HepG2 (cell line): ENCODE results near the gene SLC25A22. TPM values are rescaled to one million over a fixed set of nuclear protein-coding genes. Genes with fewer than 3 reads are reported as not detected.

Source experiments
- ATF7 ChIP-seq, 2 experiments: fragments of 450-650 bp in 1 of 2; sonication (generic) in 1 of 2; formaldehyde crosslinking in 1 of 2; IDR thresholded peaks; 2 replicates each; pipeline versions ENCODE4 v1.4.0 to v1.6.1; 2016 to 2020; ENCODE audit warnings: antibody characterized with exemption in 1 of 2, mild to moderate bottlenecking in 1 of 2, missing genetic modification reagents in 1 of 2
- EZH2 ChIP-seq: conservative IDR thresholded peaks from 2 replicates; pipeline ENCODE4 v1.6.1; 2012; ENCODE audit warnings: mild to moderate bottlenecking, low read depth, low read length, moderate library complexity
- FOXJ3 ChIP-seq: sonication (generic); formaldehyde crosslinking; IDR thresholded peaks from 2 replicates; pipeline ENCODE4 v1.4.0; 2020; ENCODE audit warnings: missing genetic modification reagents, mild to moderate bottlenecking, borderline replicate concordance
- HMGXB3 ChIP-seq: sonication (generic); formaldehyde crosslinking; IDR thresholded peaks from 2 replicates; pipeline ENCODE4 v1.4.0; 2020; ENCODE audit warnings: missing genetic modification reagents, borderline replicate concordance
- JDP2 ChIP-seq: sonication (generic); formaldehyde crosslinking; IDR thresholded peaks from 2 replicates; pipeline ENCODE4 v1.8.1; 2022; ENCODE audit warnings: missing genetic modification reagents, borderline replicate concordance
- NFKBIZ ChIP-seq: IDR thresholded peaks from 2 replicates; pipeline ENCODE4 v1.6.1; 2018; ENCODE audit warnings: missing genetic modification reagents, missing compliant biosample characterization
- NRL ChIP-seq: sonication (generic); formaldehyde crosslinking; IDR thresholded peaks from 2 replicates; pipeline ENCODE4 v1.5.0; 2020; ENCODE audit warnings: missing genetic modification reagents, mild to moderate bottlenecking, moderate library complexity, borderline replicate concordance
- ONECUT2 ChIP-seq: sonication (generic); formaldehyde crosslinking; IDR thresholded peaks from 2 replicates; pipeline ENCODE4 v1.4.0; 2020; ENCODE audit warnings: missing genetic modification reagents
- PAX8 ChIP-seq: sonication (generic); formaldehyde crosslinking; IDR thresholded peaks from 2 replicates; pipeline ENCODE4 v1.8.0; 2022; ENCODE audit warnings: mild to moderate bottlenecking, missing genetic modification reagents, borderline replicate concordance
- SOX6 ChIP-seq, 2 experiments: fragments of 450-650 bp in 1 of 2; sonication (generic) in 1 of 2; formaldehyde crosslinking in 1 of 2; IDR thresholded peaks; 2 replicates each; pipeline versions ENCODE4 v1.4.0 to v1.6.1; 2017 to 2020; ENCODE audit warnings: antibody characterized with exemption in 1 of 2, mild to moderate bottlenecking in 1 of 2, missing genetic modification reagents in 1 of 2
- TEAD2 ChIP-seq: sonication (generic); formaldehyde crosslinking; IDR thresholded peaks from 2 replicates; pipeline ENCODE4 v1.9.0; 2021; ENCODE audit warnings: missing genetic modification reagents
- ZNF335 ChIP-seq: sonication (generic); formaldehyde crosslinking; IDR thresholded peaks from 2 replicates; pipeline ENCODE4 v1.4.0; 2020; ENCODE audit warnings: missing genetic modification reagents
- ZNF782 ChIP-seq: sonication (generic); formaldehyde crosslinking; IDR thresholded peaks from 2 replicates; pipeline ENCODE4 v1.4.0; 2020; ENCODE audit warnings: missing genetic modification reagents, mild to moderate bottlenecking, borderline replicate concordance
- polyA plus RNA-seq, 8 experiments: library from polyadenylated mRNA; depleted of rRNA in 3 of 8; stranded (reverse) in 7 of 8; unstranded in 1 of 8; fragments of >200 nt; fragmentation: Illumina TruSeq in 4 of 8; extraction: Trizol in 4 of 8; gene quantifications; 2 replicates each; pipeline versions ENCODE4 v1.2.1 to v1.2.3, GENCODE V29; 2011 to 2016; ENCODE audit warnings: low read depth in 4 of 8, missing spikeins in 1 of 8, mixed read lengths in 1 of 8; ENCODE audit not compliant: insufficient read depth in 1 of 8
- total RNA-seq, 5 experiments: library from RNA; depleted of rRNA; stranded (reverse); fragments of >200 nt; fragmentation: Illumina TruSeq; extraction: Trizol; gene quantifications; 2 replicates each; pipeline ENCODE4 v1.2.3, GENCODE V29; 2016; ENCODE audit warnings: low read depth in 1 of 5
- TF ChIP-seq, protein P1 (sequence below): sonication (generic); formaldehyde crosslinking; IDR thresholded peaks from 2 replicates; pipeline ENCODE4 v1.8.1; 2022; ENCODE audit warnings: mild to moderate bottlenecking, missing genetic modification reagents
- TF ChIP-seq, protein P2 (sequence below): sonication (generic); formaldehyde crosslinking; IDR thresholded peaks from 2 replicates; pipeline ENCODE4 v1.4.0; 2020; ENCODE audit warnings: missing genetic modification reagents
- TF ChIP-seq, protein P3 (sequence below): sonication (generic); formaldehyde crosslinking; IDR thresholded peaks from 2 replicates; pipeline ENCODE4 v1.5.1; 2020; ENCODE audit warnings: missing genetic modification reagents, mild to moderate bottlenecking, borderline replicate concordance

Gene SLC25A22
- total and polyA plus RNA-seq, 2 of the 13 experiments (the other 11 are each of a cell fraction or from before 2014, with no cell fraction given): 12.4 to 19.2 TPM

DNA sequence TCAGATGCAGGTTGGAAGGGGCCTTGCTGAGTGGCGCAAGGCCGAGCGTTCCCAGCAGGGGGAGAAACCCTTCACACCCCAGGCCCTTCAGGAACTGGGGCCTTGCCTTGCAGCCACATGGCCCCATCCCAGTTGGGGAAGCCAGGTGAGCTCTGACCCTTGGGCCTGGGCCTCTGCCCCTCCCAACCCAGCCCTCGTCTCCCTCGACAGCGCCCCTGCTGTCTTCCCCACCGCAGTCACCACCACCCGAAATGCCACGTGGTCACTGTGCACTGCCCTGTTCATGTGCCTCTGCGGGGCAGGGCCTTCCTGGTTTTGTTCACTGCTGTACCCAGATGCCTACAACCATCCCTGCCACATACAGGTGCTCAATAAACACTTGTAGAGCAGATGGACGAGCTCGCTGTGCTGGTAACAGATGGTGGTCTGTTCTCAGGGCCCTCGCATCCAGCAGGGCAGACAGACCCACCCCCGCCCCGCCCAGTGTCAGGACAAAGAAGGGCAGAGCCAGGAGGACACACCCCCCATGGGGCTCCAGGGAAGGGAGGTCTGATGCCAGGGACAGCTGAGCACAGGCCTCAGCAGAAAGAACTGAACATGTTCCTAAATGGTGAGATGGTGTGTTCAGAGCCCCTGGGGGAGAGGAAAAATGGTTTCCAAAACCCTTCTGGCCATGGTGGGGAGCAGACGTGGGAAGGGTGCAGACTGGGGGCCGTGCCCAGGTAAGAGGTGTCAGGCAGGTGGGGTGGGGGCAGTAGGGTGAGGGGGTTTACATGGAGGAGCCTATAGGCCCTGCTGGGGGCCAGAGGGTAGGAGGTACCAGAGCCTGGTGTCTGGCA lies 40.6 kb upstream of the SLC25A22 start (continued):
- TF ChIP-seq HMGXB3 (CRISPR knock-in tag) (0 out of 2 replicates have a peak, but pooled peaks have one; percentile 47), ATF7 (IDR thresholded peaks at IDR 0.05) (no peak), ATF7 (CRISPR knock-in tag; IDR thresholded peaks at IDR 0.05) (no peak), PAX8 (CRISPR knock-in tag) (no peak), ONECUT2 (CRISPR knock-in tag) (no peak), NFKBIZ (no peak), EZH2 (no peak), JDP2 (CRISPR knock-in tag) (no peak), TEAD2 (CRISPR knock-in tag) (no peak), SOX6 (IDR thresholded peaks at IDR 0.05) (no peak), SOX6 (CRISPR knock-in tag; IDR thresholded peaks at IDR 0.05) (peak; percentile 23; the same call in 1 of the 2 replicates), ZNF782 (CRISPR knock-in tag) (no peak), ZNF335 (0 out of 2 replicates have a peak, but pooled peaks have one; percentile 42), FOXJ3 (no peak), NRL (peak; percentile 82)
- TF ChIP-seq, protein P1, sequence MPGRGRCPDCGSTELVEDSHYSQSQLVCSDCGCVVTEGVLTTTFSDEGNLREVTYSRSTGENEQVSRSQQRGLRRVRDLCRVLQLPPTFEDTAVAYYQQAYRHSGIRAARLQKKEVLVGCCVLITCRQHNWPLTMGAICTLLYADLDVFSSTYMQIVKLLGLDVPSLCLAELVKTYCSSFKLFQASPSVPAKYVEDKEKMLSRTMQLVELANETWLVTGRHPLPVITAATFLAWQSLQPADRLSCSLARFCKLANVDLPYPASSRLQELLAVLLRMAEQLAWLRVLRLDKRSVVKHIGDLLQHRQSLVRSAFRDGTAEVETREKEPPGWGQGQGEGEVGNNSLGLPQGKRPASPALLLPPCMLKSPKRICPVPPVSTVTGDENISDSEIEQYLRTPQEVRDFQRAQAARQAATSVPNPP: no peak
- TF ChIP-seq, protein P2, sequence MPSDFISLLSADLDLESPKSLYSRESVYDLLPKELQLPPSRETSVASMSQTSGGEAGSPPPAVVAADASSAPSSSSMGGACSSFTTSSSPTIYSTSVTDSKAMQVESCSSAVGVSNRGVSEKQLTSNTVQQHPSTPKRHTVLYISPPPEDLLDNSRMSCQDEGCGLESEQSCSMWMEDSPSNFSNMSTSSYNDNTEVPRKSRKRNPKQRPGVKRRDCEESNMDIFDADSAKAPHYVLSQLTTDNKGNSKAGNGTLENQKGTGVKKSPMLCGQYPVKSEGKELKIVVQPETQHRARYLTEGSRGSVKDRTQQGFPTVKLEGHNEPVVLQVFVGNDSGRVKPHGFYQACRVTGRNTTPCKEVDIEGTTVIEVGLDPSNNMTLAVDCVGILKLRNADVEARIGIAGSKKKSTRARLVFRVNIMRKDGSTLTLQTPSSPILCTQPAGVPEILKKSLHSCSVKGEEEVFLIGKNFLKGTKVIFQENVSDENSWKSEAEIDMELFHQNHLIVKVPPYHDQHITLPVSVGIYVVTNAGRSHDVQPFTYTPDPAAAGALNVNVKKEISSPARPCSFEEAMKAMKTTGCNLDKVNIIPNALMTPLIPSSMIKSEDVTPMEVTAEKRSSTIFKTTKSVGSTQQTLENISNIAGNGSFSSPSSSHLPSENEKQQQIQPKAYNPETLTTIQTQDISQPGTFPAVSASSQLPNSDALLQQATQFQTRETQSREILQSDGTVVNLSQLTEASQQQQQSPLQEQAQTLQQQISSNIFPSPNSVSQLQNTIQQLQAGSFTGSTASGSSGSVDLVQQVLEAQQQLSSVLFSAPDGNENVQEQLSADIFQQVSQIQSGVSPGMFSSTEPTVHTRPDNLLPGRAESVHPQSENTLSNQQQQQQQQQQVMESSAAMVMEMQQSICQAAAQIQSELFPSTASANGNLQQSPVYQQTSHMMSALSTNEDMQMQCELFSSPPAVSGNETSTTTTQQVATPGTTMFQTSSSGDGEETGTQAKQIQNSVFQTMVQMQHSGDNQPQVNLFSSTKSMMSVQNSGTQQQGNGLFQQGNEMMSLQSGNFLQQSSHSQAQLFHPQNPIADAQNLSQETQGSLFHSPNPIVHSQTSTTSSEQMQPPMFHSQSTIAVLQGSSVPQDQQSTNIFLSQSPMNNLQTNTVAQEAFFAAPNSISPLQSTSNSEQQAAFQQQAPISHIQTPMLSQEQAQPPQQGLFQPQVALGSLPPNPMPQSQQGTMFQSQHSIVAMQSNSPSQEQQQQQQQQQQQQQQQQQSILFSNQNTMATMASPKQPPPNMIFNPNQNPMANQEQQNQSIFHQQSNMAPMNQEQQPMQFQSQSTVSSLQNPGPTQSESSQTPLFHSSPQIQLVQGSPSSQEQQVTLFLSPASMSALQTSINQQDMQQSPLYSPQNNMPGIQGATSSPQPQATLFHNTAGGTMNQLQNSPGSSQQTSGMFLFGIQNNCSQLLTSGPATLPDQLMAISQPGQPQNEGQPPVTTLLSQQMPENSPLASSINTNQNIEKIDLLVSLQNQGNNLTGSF (CRISPR knock-in tag): no peak
- TF ChIP-seq, protein P3, sequence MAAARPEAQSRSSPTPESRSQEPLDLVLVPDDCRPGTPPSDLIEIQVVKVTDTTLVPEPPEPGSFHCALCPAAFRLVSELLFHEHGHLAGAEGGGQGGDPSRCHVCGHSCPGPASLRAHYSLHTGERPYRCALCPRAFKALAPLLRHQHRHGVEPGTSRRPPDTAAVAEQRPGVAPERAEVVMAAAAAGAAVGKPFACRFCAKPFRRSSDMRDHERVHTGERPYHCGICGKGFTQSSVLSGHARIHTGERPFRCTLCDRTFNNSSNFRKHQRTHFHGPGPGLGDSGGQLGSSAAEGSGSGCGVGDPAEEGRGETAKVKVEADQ: no peak; the same call in 1 of the 2 replicates
